Measurements from ENCODE around the gene CATSPER1.

The CATSPER1 gene

GRCh38 chr11:66002648-66003225, 23.5 kb downstream of the CATSPER1 start:
- peaks cover 32% of the 10 kb centered on the region for H3K4me1 Mint-ChIP-seq
- H3K9me3 Mint-ChIP-seq = no peaks in the 10 kb centered on the region
- ATAC-seq (replicated peaks; ENCODE audit: extremely low read depth, poor library complexity, severe bottlenecking) = peak; percentile 65
- peaks cover 43% of the 10 kb centered on the region for H3K36me3 Mint-ChIP-seq (ENCODE audit: insufficient read depth)
- peak overlapping the region; percentile 98 for H3K4me3 Mint-ChIP-seq
- H3K27ac Mint-ChIP-seq (ENCODE audit: low read depth) = peak overlapping the region; percentile 98
- DNase-seq (ENCODE audit: low spot score in 2 of 2) = no peak
- H3K27me3 Mint-ChIP-seq = no peaks in the 10 kb centered on the region

DNA sequence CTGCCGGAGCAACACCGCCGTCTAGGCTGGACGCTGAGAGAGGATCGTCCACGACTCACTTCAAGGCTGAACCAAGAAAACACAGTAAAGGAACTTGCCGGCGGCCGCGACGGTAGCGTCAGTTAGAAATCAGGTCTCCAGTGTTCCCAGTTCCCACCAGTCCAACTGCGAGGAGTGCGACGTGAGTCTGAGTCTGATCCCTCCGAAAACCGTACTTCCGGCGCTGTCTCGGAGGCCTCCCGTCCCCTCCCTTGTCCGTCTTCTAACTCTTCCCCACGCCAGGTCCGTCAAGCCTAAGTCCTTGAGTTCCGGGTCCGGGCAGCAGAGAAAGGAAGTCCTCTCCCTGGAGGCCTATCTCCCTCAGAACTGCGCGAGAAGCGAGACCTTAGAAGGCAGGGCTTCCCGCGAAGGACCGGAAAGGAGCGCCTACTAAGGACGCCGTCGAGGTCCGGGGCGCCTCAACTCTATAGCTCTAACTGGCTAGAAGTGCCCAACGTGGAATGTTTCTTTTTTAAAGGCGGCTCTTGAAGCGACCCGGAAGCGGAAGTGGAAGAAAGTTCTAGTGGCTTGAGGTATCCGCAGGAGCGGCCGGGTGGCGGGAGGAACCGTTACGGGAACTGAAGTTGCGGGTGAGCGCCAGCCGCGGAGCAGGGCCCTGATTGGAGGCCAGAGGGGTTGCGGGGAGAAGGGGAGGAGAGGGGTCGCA, 24.2 kb downstream of the CATSPER1 start, which contains the start of the genes BANF1 and EIF1AD:
BANF1 (plus strand) TSS at position 562 of the 706 bp plus-strand sequence. CDS start 748 bp downstream, outside the sequence.
EIF1AD (minus strand) TSS at position 216 of the 706 bp plus-strand sequence. CDS start 1,768 bp downstream, outside the sequence.
- Mint-ChIP-seq H3K4me3 (peak within 1 kb of the TSS; percentile 98), H3K27me3 (no peaks in the 10 kb centered on the region), H3K36me3 (ENCODE audit: insufficient read depth) (peaks cover 49% of the 10 kb centered on the region), H3K4me1 (peaks cover 32% of the 10 kb centered on the region), H3K27ac (ENCODE audit: low read depth) (peak within 1 kb of the TSS; percentile 98), H3K9me3 (no peaks in the 10 kb centered on the region)
- peak; percentile 86 to 95 for DNase-seq (ENCODE audit: low spot score in 2 of 2)
- ATAC-seq (replicated peaks; ENCODE audit: extremely low read depth, poor library complexity, severe bottlenecking) = peak; percentile 87

- Mint-ChIP-seq H3K27ac (ENCODE audit: low read depth) (no peak overlapping the region), H3K4me3 (no peak overlapping the region)
These were observed 29.0 kb downstream of the CATSPER1 start for GRCh38 chr11:65997286-65997685.

DNA sequence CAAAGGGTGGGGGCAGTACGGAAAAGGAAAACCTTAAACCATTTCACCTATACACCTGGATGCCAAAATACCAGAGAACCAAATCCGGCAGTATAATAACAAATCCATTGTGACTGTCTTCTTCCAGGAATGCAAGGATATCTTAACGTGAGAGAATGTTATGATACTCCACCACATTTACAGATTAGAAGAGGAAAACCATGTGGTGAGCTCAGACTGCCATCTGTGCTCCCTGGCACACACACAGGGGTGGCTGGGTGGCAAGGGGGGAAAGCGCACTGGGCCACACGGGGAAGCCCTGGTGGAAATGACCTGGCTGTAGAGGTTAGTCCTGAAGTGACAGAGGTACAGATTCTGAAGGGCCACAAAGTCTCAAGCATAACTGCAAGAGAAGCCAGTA, 34.2 kb downstream of the CATSPER1 start:
- H3K4me3 Mint-ChIP-seq = no peak overlapping the region
- H3K27me3 Mint-ChIP-seq = no peaks in the 10 kb centered on the region
- peaks cover 18% of the 10 kb centered on the region for H3K36me3 Mint-ChIP-seq (ENCODE audit: insufficient read depth)
- no peaks in the 10 kb centered on the region for H3K9me3 Mint-ChIP-seq
- DNase-seq (ENCODE audit: low spot score in 2 of 2) (no peak), ATAC-seq (replicated peaks; ENCODE audit: extremely low read depth, poor library complexity, severe bottlenecking) (no peak)
- H3K4me1 Mint-ChIP-seq = peaks cover 7% of the 10 kb centered on the region
- H3K27ac Mint-ChIP-seq (ENCODE audit: low read depth) = no peak overlapping the region

More at GRCh38 chr11:65997286-65997685, 29.0 kb downstream of the CATSPER1 start:
- Mint-ChIP-seq H3K27me3 (no peaks in the 10 kb centered on the region), H3K36me3 (ENCODE audit: insufficient read depth) (peaks cover 51% of the 10 kb centered on the region), H3K4me1 (peaks cover 21% of the 10 kb centered on the region), H3K9me3 (no peaks in the 10 kb centered on the region)
- ATAC-seq (replicated peaks; ENCODE audit: extremely low read depth, poor library complexity, severe bottlenecking) (no peak), DNase-seq (ENCODE audit: low spot score in 2 of 2) (no peak)

DNA sequence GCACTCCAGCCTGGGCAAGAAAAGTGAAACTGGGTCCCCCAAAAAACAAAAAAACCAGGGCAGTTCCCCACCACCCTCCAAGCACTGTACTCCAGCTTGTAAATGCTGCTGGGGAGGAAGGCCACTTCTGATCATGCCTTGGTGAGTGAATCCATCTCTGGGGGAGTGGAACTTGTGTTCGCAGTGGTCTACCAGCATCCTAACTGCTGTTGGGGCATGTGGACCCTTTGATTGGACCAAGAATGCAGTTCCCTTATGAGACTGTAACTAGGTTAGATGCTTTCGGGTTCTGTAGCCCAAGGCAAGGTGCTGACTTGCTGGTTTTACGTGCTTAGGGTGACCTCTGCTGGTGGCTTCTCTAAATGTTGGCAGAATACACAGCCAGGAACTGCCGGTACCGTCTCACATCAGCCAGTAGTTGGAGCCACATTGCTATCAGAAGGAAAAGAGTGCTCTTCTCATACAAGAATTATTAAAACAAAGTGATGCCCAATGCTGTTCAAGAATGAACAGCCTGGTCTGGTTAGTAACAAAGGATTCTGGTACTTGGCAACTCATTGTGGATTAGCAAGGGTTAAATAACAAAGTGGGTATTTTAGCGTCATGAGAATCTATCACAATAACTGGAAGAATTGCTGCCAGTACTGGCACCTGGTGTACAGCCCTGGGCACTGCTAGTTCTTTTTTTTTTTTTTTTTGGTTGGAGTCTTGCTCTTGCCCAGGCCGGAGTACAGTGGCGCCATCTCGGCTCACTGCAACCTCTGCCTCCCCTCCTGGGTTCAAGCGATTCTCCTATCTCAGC, 37.3 kb downstream of the CATSPER1 start:
- peaks cover 8% of the 10 kb centered on the region for H3K36me3 Mint-ChIP-seq (ENCODE audit: insufficient read depth)
- peak; percentile 99 for ATAC-seq (replicated peaks; ENCODE audit: extremely low read depth, poor library complexity, severe bottlenecking)
- H3K27ac Mint-ChIP-seq (ENCODE audit: low read depth) = peak overlapping the region; percentile 42
- H3K4me1 Mint-ChIP-seq = peaks cover 7% of the 10 kb centered on the region
- no peaks in the 10 kb centered on the region for H3K9me3 Mint-ChIP-seq
- H3K27me3 Mint-ChIP-seq = no peaks in the 10 kb centered on the region
- no peak overlapping the region for H3K4me3 Mint-ChIP-seq
- peak; percentile 88 to 93 for DNase-seq (ENCODE audit: low spot score in 2 of 2)

GRCh38 chr11:65987336-65987735, 38.9 kb downstream of the CATSPER1 start:
- Mint-ChIP-seq H3K9me3 (no peaks in the 10 kb centered on the region), H3K4me1 (peaks cover 7% of the 10 kb centered on the region)

DNA sequence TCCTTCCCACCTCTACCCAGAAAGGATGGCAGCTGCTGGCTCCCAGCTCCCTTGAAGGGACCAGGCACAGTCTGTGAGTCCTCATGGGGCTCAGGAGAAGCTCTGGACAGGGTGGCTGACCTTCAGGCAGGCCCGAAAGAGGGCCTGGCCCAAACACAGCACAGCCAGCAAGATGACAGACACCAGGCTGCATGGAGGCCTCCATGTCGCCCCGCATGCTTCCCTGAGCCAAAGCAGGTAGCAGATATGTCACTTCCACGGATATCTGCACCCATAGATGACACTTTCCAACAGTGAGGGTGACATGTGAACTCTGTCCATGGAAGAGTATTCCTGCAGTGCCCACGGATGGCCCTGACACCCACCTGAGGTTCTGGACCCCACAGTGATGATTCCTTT, 42.7 kb downstream of the CATSPER1 start:
- Mint-ChIP-seq H3K4me1 (no peaks in the 10 kb centered on the region), H3K27ac (ENCODE audit: low read depth) (no peak overlapping the region), H3K36me3 (ENCODE audit: insufficient read depth) (peaks cover 7% of the 10 kb centered on the region), H3K4me3 (no peak overlapping the region), H3K9me3 (no peaks in the 10 kb centered on the region), H3K27me3 (no peaks in the 10 kb centered on the region)
- DNase-seq (ENCODE audit: low spot score in 2 of 2) = no peak
- ATAC-seq (replicated peaks; ENCODE audit: extremely low read depth, poor library complexity, severe bottlenecking) = no peak

More at GRCh38 chr11:65987336-65987735, 38.9 kb downstream of the CATSPER1 start:
- peaks cover 6% of the 10 kb centered on the region for H3K36me3 Mint-ChIP-seq (ENCODE audit: insufficient read depth)
- no peaks in the 10 kb centered on the region for H3K27me3 Mint-ChIP-seq
- DNase-seq (ENCODE audit: low spot score in 2 of 2) = no peak
- no peak overlapping the region for H3K27ac Mint-ChIP-seq (ENCODE audit: low read depth)
- no peak overlapping the region for H3K4me3 Mint-ChIP-seq
- ATAC-seq (replicated peaks; ENCODE audit: extremely low read depth, poor library complexity, severe bottlenecking) = no peak

GRCh38 chr11:65982824-65983588, 43.3 kb downstream of the CATSPER1 start:
- H3K4me1 Mint-ChIP-seq = no peaks in the 10 kb centered on the region
- no peaks in the 10 kb centered on the region for H3K27me3 Mint-ChIP-seq
- peaks cover 5% of the 10 kb centered on the region for H3K36me3 Mint-ChIP-seq (ENCODE audit: insufficient read depth)
- ATAC-seq (replicated peaks; ENCODE audit: extremely low read depth, poor library complexity, severe bottlenecking) = no peak
- no peak for DNase-seq (ENCODE audit: low spot score in 2 of 2)
- H3K4me3 Mint-ChIP-seq = no peak overlapping the region
- H3K27ac Mint-ChIP-seq (ENCODE audit: low read depth) = no peak overlapping the region
- H3K9me3 Mint-ChIP-seq = no peaks in the 10 kb centered on the region

DNA sequence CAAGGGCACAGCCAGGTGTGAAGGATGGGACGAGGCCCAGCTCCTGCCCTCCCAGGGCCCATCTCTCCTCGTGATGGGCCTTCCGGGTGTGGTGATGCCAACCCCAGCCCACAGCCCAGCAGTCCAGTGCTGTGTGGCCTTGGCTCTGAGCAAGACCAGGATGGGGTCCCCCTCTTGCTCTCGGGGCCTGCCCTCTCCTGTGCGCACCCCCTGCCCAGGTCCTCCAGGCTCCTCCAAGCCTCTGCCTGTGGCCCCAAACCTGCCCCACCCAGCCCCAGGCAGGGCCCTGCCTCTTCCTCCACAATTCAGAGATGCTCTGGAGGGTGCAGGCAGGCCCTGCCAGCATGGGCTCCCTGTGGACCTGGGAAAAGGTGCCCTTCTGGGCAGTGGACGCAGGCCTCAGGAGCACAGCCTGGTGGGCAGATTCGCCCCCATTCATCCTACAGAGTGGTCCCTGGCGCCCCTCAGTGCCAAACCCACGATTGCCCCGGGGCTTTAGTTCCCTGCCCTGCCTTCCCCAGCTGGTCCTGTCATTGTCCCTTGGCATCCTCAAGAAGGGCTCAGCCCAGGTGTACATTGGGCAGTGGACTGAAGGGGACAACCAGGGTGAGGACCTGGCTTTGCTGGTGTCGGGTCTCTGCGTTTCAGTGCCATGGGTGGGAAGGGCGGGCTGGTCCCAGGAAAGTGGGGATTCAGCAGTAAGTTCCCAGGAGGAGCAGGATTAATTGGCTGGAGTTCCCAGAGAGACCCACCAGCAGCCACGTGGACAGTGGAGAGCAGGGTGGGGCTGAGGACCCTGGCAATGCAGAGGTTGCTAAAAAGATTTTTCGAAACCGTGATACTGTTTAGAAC, 44.1 kb downstream of the CATSPER1 start:
- ATAC-seq (replicated peaks; ENCODE audit: extremely low read depth, poor library complexity, severe bottlenecking) = no peak
- H3K4me1 Mint-ChIP-seq = no peaks in the 10 kb centered on the region
- H3K4me3 Mint-ChIP-seq = no peak overlapping the region
- no peak overlapping the region for H3K27ac Mint-ChIP-seq (ENCODE audit: low read depth)
- no peaks in the 10 kb centered on the region for H3K27me3 Mint-ChIP-seq
- H3K9me3 Mint-ChIP-seq = no peaks in the 10 kb centered on the region
- peaks cover 12% of the 10 kb centered on the region for H3K36me3 Mint-ChIP-seq (ENCODE audit: insufficient read depth)
- no peak for DNase-seq (ENCODE audit: low spot score in 2 of 2)

DNA sequence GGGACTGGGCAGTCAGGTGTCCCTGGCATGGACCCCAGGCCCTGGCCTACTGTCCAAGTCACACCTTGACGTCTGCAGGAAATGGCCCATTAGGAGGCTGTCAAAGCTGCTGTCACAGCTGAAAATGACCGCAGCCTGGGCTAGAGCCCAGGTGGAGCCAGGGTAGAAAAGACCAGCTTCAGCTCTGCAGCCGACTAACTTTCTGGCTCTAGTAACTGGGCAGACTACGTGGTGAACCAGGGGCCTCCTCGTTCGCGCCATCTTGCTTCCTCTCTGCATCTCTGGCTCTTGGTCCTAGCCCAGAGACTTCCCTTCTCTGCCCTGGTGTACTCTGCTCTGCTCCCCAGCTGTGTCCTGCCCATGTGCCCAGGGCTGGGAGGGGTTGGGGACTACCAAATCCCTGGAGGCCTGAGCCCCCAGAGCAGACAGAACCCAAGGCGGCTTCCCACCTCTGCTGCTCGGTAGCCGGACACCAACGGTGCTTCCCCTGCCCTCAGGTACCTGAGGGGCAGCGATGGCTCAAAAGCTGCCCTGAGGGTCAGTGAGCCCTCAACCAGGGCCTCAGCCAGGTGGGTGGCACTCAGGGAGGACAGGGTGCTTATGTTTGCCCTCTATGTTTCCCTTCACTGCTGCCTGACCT, 45.1 kb downstream of the CATSPER1 start:
- ATAC-seq (replicated peaks; ENCODE audit: extremely low read depth, poor library complexity, severe bottlenecking) = no peak
- H3K27me3 Mint-ChIP-seq = no peaks in the 10 kb centered on the region
- peaks cover 17% of the 10 kb centered on the region for H3K36me3 Mint-ChIP-seq (ENCODE audit: insufficient read depth)
- peaks cover under 1% of the 10 kb centered on the region for H3K4me1 Mint-ChIP-seq
- H3K4me3 Mint-ChIP-seq = no peak overlapping the region
- no peak for DNase-seq (ENCODE audit: low spot score in 2 of 2)
- no peak overlapping the region for H3K27ac Mint-ChIP-seq (ENCODE audit: low read depth)
- no peaks in the 10 kb centered on the region for H3K9me3 Mint-ChIP-seq

DNA sequence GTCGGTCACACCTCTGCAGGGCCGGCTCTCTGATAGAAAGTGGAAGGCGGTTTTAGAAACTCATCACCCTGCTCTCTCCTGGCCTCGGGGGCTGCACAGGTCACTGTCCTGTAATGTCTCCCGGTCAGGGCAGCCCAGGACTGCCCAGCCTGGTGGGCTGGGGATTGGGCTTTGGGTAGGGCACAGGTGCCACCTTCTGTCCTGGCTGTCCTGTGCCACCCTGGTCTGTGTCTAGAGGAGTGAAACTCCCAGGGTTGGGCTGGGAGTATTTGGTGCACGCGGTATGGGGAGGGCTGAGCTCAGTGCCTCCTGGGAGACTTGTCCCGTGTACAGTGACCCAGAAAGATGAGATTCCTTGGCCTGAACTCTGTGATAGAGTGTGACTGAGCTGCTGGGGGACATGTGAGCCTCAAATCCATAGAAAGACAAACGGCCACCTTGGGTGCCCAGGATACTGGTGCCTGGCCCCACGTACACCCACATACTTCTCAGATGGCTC, 47.0 kb downstream of the CATSPER1 start:
- H3K36me3 Mint-ChIP-seq (ENCODE audit: insufficient read depth) = peaks cover 27% of the 10 kb centered on the region
- H3K4me1 Mint-ChIP-seq = peaks cover 10% of the 10 kb centered on the region
- no peak overlapping the region for H3K27ac Mint-ChIP-seq (ENCODE audit: low read depth)
- no peak for DNase-seq (ENCODE audit: low spot score in 2 of 2)
- no peaks in the 10 kb centered on the region for H3K9me3 Mint-ChIP-seq
- H3K27me3 Mint-ChIP-seq = no peaks in the 10 kb centered on the region
- no peak overlapping the region for H3K4me3 Mint-ChIP-seq
- no peak for ATAC-seq (replicated peaks; ENCODE audit: extremely low read depth, poor library complexity, severe bottlenecking)

All from central memory CD8-positive, alpha-beta T cell (primary cell).